ENCODE results near the gene SLC22A7.
A peak's percentile ranks its signal among the peaks of the same experiment; 100 is the strongest.

The SLC22A7 gene

GRCh38 chr6:43261198-43261597, 36.9 kb upstream of the SLC22A7 start:
- no peak overlapping the region for H3K18ac ChIP-seq (ENCODE audit: low read depth in 1 of 2, low read length in 2 of 2)
- H3K4me2 ChIP-seq (ENCODE audit: low read length, poor library complexity, severe bottlenecking) = no peak overlapping the region
- H3K23ac ChIP-seq (ENCODE audit: low read length in 2 of 2) = no peak overlapping the region
- no peak overlapping the region for H3K14ac ChIP-seq (ENCODE audit: low read length in 2 of 2)
- H2BK12ac ChIP-seq (ENCODE audit: low read length in 2 of 2) = no peak overlapping the region
- peaks cover 39 to 49% of the 10 kb centered on the region in 2 experiments for H3K27me3 ChIP-seq (ENCODE audit: control insufficient read depth in 1 of 2, insufficient read depth in 1 of 2, low read length in 2 of 2)
- no peak for DNase-seq
- no peak overlapping the region for H3K27ac ChIP-seq (ENCODE audit: low read length, poor library complexity, severe bottlenecking)
- WGBS = 92% methylated on average over 4 of the region's 5 CpGs
- H2AK5ac ChIP-seq (ENCODE audit: low read length, severe bottlenecking) = no peak overlapping the region
- H2BK15ac ChIP-seq (ENCODE audit: low read depth, poor library complexity, severe bottlenecking) = no peak overlapping the region
- no peak overlapping the region for H3K4ac ChIP-seq (ENCODE audit: low read depth in 1 of 2, low read length in 2 of 2)
- no peak overlapping the region for H4K91ac ChIP-seq (ENCODE audit: low read length)
- H2AFZ ChIP-seq (ENCODE audit: low read depth, low read length) = no peak overlapping the region
- no peak overlapping the region for H2BK120ac ChIP-seq (ENCODE audit: low read depth, low read length)
- no peak overlapping the region for H3K9ac ChIP-seq (ENCODE audit: low read length)
- H3K36me3 ChIP-seq (ENCODE audit: control insufficient read depth in 1 of 2, insufficient read depth in 2 of 2, low read depth in 1 of 2, low read length in 2 of 2) = no peaks in the 10 kb centered on the region
- no peak overlapping the region for H3K4me3 ChIP-seq (ENCODE audit: insufficient read depth in 1 of 2, low read depth in 1 of 2, low read length in 2 of 2)
- H3K79me1 ChIP-seq (replicated peaks; ENCODE audit: low read length, poor library complexity, severe bottlenecking) = no peaks in the 10 kb centered on the region
- H2BK5ac ChIP-seq (ENCODE audit: low read depth, low read length, poor library complexity, severe bottlenecking) = no peak overlapping the region
- H3K4me1 ChIP-seq (ENCODE audit: control insufficient read depth, insufficient read depth, low read depth, low read length) = no peaks in the 10 kb centered on the region
- H3K9me3 ChIP-seq (ENCODE audit: control insufficient read depth, low read length) = no peaks in the 10 kb centered on the region
- H4K8ac ChIP-seq (ENCODE audit: low read length) = no peak overlapping the region

GRCh38 chr6:43262000-43262779, 35.9 kb upstream of the SLC22A7 start:
- no peak for DNase-seq
- no peak overlapping the region for H3K14ac ChIP-seq (ENCODE audit: low read length in 2 of 2)
- H2AK5ac ChIP-seq (ENCODE audit: low read length, severe bottlenecking) = no peak overlapping the region
- H3K9ac ChIP-seq (ENCODE audit: low read length) = no peak overlapping the region
- peaks cover 33 to 50% of the 10 kb centered on the region in 2 experiments for H3K27me3 ChIP-seq (ENCODE audit: control insufficient read depth in 1 of 2, insufficient read depth in 1 of 2, low read length in 2 of 2)
- H2BK12ac ChIP-seq (ENCODE audit: low read length in 2 of 2) = no peak overlapping the region
- H4K91ac ChIP-seq (ENCODE audit: low read length) = peak overlapping the region; percentile 28
- H4K8ac ChIP-seq (ENCODE audit: low read length) = no peak overlapping the region
- H3K4me1 ChIP-seq (ENCODE audit: control insufficient read depth, insufficient read depth, low read depth, low read length) = no peaks in the 10 kb centered on the region
- no peak overlapping the region for H2AFZ ChIP-seq (ENCODE audit: low read depth, low read length)
- H3K18ac ChIP-seq (ENCODE audit: low read depth in 1 of 2, low read length in 2 of 2) = no peak overlapping the region
- H2BK120ac ChIP-seq (ENCODE audit: low read depth, low read length) = no peak overlapping the region
- no peak overlapping the region for H2BK5ac ChIP-seq (ENCODE audit: low read depth, low read length, poor library complexity, severe bottlenecking)
- H3K36me3 ChIP-seq (ENCODE audit: control insufficient read depth in 1 of 2, insufficient read depth in 2 of 2, low read depth in 1 of 2, low read length in 2 of 2) = no peaks in the 10 kb centered on the region
- WGBS = 89% methylated on average over 14 of the region's 14 CpGs
- no peak overlapping the region for H3K4me3 ChIP-seq (ENCODE audit: insufficient read depth in 1 of 2, low read depth in 1 of 2, low read length in 2 of 2)
- H3K9me3 ChIP-seq (ENCODE audit: control insufficient read depth, low read length) = no peaks in the 10 kb centered on the region
- peak overlapping the region in 1 of 2 experiments; percentile 60 for H3K23ac ChIP-seq (ENCODE audit: low read length in 2 of 2)
- H3K27ac ChIP-seq (ENCODE audit: low read length, poor library complexity, severe bottlenecking) = no peak overlapping the region
- no peak overlapping the region for H2BK15ac ChIP-seq (ENCODE audit: low read depth, poor library complexity, severe bottlenecking)
- H3K79me1 ChIP-seq (replicated peaks; ENCODE audit: low read length, poor library complexity, severe bottlenecking) = no peaks in the 10 kb centered on the region
- no peak overlapping the region for H3K4me2 ChIP-seq (ENCODE audit: low read length, poor library complexity, severe bottlenecking)
- H3K4ac ChIP-seq (ENCODE audit: low read depth in 1 of 2, low read length in 2 of 2) = no peak overlapping the region

- Histone ChIP-seq H2BK12ac (ENCODE audit: low read length in 2 of 2) (no peak overlapping the region), H3K79me1 (replicated peaks; ENCODE audit: low read length, poor library complexity, severe bottlenecking) (no peaks in the 10 kb centered on the region), H2BK5ac (ENCODE audit: low read depth, low read length, poor library complexity, severe bottlenecking) (no peak overlapping the region), H2BK15ac (ENCODE audit: low read depth, poor library complexity, severe bottlenecking) (no peak overlapping the region), H3K4ac (ENCODE audit: low read depth in 1 of 2, low read length in 2 of 2) (no peak overlapping the region), H3K4me3 (ENCODE audit: insufficient read depth in 1 of 2, low read depth in 1 of 2, low read length in 2 of 2) (no peak overlapping the region), H4K91ac (ENCODE audit: low read length) (peak overlapping the region; percentile 28), H2AFZ (ENCODE audit: low read depth, low read length) (no peak overlapping the region), H3K4me2 (ENCODE audit: low read length, poor library complexity, severe bottlenecking) (no peak overlapping the region), H3K27me3 (ENCODE audit: control insufficient read depth in 1 of 2, insufficient read depth in 1 of 2, low read length in 2 of 2) (peaks cover 33 to 50% of the 10 kb centered on the region in 2 experiments), H3K18ac (ENCODE audit: low read depth in 1 of 2, low read length in 2 of 2) (no peak overlapping the region), H3K14ac (ENCODE audit: low read length in 2 of 2) (no peak overlapping the region), H3K9ac (ENCODE audit: low read length) (no peak overlapping the region), H2AK5ac (ENCODE audit: low read length, severe bottlenecking) (no peak overlapping the region), H4K8ac (ENCODE audit: low read length) (no peak overlapping the region), H3K9me3 (ENCODE audit: control insufficient read depth, low read length) (no peaks in the 10 kb centered on the region), H3K23ac (ENCODE audit: low read length in 2 of 2) (no peak overlapping the region), H3K27ac (ENCODE audit: low read length, poor library complexity, severe bottlenecking) (no peak overlapping the region), H3K36me3 (ENCODE audit: control insufficient read depth in 1 of 2, insufficient read depth in 2 of 2, low read depth in 1 of 2, low read length in 2 of 2) (no peaks in the 10 kb centered on the region), H3K4me1 (ENCODE audit: control insufficient read depth, insufficient read depth, low read depth, low read length) (no peaks in the 10 kb centered on the region), H2BK120ac (ENCODE audit: low read depth, low read length) (no peak overlapping the region)
- 92% methylated on average over 35 of the region's 39 CpGs for WGBS
- no peak for DNase-seq
Measured at GRCh38 chr6:43262780-43263313, 35.2 kb upstream of the SLC22A7 start.

DNA sequence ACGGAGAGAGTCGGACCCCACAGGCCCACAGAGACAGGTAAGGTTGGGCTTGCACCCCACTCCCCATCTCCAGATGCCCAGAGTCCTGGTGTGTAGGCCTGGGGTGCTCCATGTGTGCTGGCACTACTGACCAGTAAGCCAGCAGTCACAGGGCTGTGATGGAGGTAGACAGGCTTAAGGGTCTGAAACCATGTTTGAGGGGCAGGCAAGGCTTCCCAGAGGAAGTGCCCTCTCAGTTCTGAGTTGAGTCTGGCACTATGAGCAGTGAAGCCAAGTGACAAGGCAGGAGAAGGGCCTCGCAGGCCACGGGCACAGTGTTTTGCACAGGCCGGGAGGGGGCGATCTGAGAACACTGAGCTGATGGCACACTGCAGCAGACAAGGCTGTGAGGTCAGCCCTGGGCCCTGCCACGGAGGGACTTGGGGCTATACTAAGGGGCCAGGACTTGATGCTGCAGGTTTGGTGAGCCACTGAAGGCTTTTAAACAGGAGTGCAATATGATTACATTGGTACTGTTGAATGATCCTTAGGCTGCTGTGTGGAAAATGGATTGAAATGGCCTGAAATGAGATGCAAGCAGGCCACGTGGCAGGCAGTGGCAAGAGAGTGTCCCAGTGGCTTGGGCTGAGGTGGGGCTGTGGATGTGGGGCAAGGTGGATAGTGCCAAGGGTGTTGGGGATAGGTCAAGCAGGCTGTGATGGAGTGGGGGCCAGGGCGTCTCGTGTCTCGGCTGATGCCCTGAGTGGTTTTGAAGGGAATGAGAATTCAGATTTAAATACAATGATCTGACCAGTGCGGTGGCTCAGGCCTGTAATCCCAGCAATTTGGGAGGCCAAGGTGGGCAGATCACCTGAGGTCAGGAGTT, 34.5 kb upstream of the SLC22A7 start:
- peak overlapping the region in 1 of 2 experiments; percentile 46 for H2BK12ac ChIP-seq (ENCODE audit: low read length in 2 of 2)
- no peak overlapping the region for H2AK5ac ChIP-seq (ENCODE audit: low read length, severe bottlenecking)
- no peak overlapping the region for H2BK5ac ChIP-seq (ENCODE audit: low read depth, low read length, poor library complexity, severe bottlenecking)
- H3K14ac ChIP-seq (ENCODE audit: low read length in 2 of 2) = no peak overlapping the region
- H3K4me3 ChIP-seq (ENCODE audit: insufficient read depth in 1 of 2, low read depth in 1 of 2, low read length in 2 of 2) = no peak overlapping the region
- H4K91ac ChIP-seq (ENCODE audit: low read length) = no peak overlapping the region
- no peak overlapping the region for H2BK15ac ChIP-seq (ENCODE audit: low read depth, poor library complexity, severe bottlenecking)
- H3K23ac ChIP-seq (ENCODE audit: low read length in 2 of 2) = no peak overlapping the region
- no peak overlapping the region for H3K18ac ChIP-seq (ENCODE audit: low read depth in 1 of 2, low read length in 2 of 2)
- peak; percentile 71 for DNase-seq
- H3K27me3 ChIP-seq (ENCODE audit: control insufficient read depth in 1 of 2, insufficient read depth in 1 of 2, low read length in 2 of 2) = peaks cover 34 to 55% of the 10 kb centered on the region in 2 experiments
- H3K4ac ChIP-seq (ENCODE audit: low read depth in 1 of 2, low read length in 2 of 2) = no peak overlapping the region
- WGBS = 44% methylated on average over 11 of the region's 12 CpGs
- no peaks in the 10 kb centered on the region for H3K4me1 ChIP-seq (ENCODE audit: control insufficient read depth, insufficient read depth, low read depth, low read length)
- H4K8ac ChIP-seq (ENCODE audit: low read length) = peak overlapping the region; percentile 82
- no peak overlapping the region for H2AFZ ChIP-seq (ENCODE audit: low read depth, low read length)
- no peak overlapping the region for H2BK120ac ChIP-seq (ENCODE audit: low read depth, low read length)
- no peaks in the 10 kb centered on the region for H3K9me3 ChIP-seq (ENCODE audit: control insufficient read depth, low read length)
- no peaks in the 10 kb centered on the region for H3K36me3 ChIP-seq (ENCODE audit: control insufficient read depth in 1 of 2, insufficient read depth in 2 of 2, low read depth in 1 of 2, low read length in 2 of 2)
- no peak overlapping the region for H3K9ac ChIP-seq (ENCODE audit: low read length)
- H3K4me2 ChIP-seq (ENCODE audit: low read length, poor library complexity, severe bottlenecking) = no peak overlapping the region
- H3K27ac ChIP-seq (ENCODE audit: low read length, poor library complexity, severe bottlenecking) = no peak overlapping the region
- H3K79me1 ChIP-seq (replicated peaks; ENCODE audit: low read length, poor library complexity, severe bottlenecking) = no peaks in the 10 kb centered on the region
